NCI-H2029 (cell line): ENCODE data around the gene RECQL5.

Experiments
- DNase-seq: peaks from one replicate; lab custom pipeline; 2025; lab: John Stamatoyannopoulos, UW

RECQL5 gene

GRCh38 chr17:75688209-75688825 lies 21.4 kb upstream of the RECQL5 start:
- no peak for DNase-seq

DNA sequence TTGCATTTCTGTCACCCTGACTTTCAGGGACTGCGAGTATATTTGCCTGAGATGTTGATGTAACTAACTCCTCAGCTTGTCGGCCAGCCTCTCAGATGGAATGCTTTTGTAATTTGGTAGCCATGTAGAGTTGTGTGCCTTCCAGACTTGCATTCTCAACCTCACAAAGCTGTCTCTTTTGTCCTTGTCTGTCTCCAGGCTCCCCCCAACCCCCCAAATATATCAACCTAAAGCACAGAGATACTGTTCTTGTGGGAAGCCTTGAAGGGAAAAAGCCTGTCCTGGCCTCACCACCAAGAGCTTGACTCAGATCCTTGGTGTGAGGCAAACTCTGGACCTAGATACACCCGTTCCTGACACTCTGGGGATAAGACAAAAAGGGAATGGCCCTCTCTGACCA lies 18.5 kb upstream of the RECQL5 start:
- no peak for DNase-seq

DNA sequence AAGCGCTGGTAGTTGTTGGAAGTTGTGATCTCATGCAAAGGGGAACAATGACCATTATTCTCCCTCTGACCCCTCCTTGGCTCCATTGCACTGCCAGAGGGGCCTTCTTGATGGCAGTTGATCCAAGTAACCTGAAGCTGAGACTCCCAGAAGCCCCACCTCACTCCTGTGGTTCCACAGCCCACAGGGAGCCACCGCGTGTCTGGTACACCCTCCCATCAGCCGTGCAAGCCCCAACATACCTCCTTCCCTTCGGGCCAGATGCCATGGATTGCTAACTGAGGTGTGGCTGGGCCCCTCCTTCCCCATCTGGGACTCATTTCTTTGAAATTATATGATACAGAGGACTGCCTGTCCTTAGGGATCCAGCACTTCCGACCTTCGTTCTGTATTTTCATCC lies 18.0 kb upstream of the RECQL5 start:
- DNase-seq, result no peak

- DNase-seq, result no peak
These were observed 17.3 kb upstream of the RECQL5 start for GRCh38 chr17:75684249-75684648.

- no peak for DNase-seq
These were observed 16.6 kb upstream of the RECQL5 start for GRCh38 chr17:75683583-75683982.

GRCh38 chr17:75681289-75681688 lies 14.3 kb upstream of the RECQL5 start:
- no peak for DNase-seq

DNA sequence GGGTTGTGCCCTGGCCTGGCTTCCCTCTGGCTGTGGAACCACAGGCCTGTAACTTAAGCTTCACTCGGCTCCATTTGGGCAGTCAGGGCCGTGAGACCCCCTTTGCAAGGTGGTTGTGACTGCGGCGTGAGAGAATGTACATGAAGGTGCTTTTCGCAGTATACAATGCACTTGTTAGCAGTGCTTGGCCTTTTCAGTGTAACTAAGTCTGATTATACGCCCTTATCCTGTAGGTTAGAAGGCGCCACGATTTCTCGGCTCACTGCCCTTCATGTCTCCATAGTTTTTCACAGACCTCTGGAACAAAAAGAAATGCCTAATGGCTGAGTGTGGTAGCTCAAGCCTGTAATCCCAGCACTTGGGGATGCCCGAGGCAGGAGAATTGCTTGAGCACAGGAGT lies 13.5 kb upstream of the RECQL5 start:
- no peak for DNase-seq

- peak; percentile 33 for DNase-seq
These were observed 12.8 kb upstream of the RECQL5 start for GRCh38 chr17:75679706-75680211.

- DNase-seq, result no peak
These were observed 9.5 kb upstream of the RECQL5 start for GRCh38 chr17:75676461-75676860.

- no peak for DNase-seq
These were observed 6.5 kb upstream of the RECQL5 start for GRCh38 chr17:75673487-75673886.

GRCh38 chr17:75672011-75672410 lies 5.1 kb upstream of the RECQL5 start:
- no peak for DNase-seq

DNA sequence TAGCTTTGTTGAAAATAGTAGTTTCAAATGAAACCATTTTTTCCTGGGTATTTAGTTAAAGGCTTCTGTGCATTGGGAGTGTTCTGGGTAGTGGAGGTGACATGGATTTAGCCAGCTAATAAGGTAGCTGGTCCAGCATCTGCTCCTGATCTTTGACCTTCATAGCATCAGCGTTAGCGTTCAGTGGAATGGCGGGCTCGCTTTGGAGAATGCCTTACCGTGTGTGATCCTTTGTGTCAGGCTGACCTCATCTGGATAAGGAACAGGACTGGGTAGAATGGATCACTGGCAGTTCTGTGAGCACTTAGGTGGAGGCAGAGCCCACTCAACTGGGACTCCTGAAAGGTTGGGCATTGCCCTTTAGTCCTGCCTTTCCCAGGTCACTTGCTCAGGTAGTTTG lies 3.9 kb upstream of the RECQL5 start:
- no peak for DNase-seq

- no peak for DNase-seq
These were observed 1.5 kb upstream of the RECQL5 start for GRCh38 chr17:75668489-75668888.

- DNase-seq, result no peak
These were observed 871 bp upstream of the RECQL5 start for GRCh38 chr17:75667825-75668224.

GRCh38 chr17:75665981-75666380 lies 973 bp downstream of the RECQL5 start:
- no peak for DNase-seq

DNA sequence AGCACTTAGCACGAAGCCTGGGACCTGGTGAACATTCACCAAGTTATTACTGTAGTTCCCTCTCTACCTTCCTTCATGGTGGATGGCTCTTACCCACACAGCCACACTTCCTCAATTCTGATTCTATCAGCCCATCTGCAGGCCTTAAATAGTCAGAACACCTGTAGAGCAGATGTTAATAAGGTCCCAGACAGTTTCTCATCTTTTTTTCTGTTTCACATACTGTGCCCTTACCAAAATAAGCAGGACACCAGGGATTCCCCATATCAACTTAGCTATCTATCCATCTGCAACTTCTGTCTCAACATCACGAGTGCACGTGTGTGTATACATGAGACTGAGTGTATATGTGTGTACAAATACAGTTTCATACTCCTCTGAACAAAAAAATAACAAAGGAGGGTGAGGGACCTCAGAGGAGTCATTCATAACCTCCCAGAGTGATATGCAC lies 2.8 kb downstream of the RECQL5 start:
- no peak for DNase-seq

DNA sequence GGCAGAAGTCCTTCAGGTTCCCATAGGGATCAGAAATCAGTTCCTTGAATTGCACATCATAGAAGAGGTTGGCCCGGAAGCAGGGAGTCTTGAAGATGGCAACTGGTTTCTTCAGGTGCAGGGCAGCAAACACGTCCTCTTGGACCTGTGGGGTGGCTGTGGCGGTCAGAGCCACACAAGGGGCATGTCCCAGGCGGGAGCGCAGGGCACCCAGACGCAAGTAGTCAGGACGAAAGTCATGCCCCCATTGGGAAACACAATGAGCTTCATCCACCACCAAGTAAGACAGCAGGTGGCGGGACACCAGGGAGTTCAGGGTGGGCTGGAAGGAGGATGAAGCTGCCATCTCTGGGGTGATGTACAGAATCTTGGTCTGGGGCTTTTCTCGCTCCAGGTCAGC lies 4.4 kb downstream of the RECQL5 start:
- DNase-seq, result no peak

DNA sequence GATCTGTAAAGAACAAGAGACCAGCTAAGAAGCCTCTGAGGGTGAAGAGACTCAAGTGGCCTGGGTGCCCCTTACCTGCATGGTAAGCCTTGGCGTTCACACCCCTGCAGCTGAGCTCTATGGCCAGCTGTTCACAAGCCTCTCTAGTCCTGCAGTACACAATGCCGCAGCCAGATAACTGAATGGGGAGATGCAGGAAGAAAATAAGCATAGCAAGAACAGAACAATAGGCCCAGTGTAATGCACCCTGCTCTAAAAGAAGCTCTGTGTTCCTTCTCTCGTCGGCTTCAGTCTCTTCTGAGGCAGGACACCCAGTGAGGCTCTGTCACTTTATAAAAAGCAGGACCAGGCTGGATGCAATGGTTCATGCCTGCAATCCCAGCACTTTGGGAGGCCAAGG lies 5.4 kb downstream of the RECQL5 start:
- DNase-seq, result no peak

GRCh38 chr17:75658237-75658636 lies 8.7 kb downstream of the RECQL5 start:
- DNase-seq, result no peak

- DNase-seq, result no peak
These were observed 12.8 kb downstream of the RECQL5 start for GRCh38 chr17:75654176-75654575.

GRCh38 chr17:75652934-75653549 lies 13.9 kb downstream of the RECQL5 start:
- no peak for DNase-seq

DNA sequence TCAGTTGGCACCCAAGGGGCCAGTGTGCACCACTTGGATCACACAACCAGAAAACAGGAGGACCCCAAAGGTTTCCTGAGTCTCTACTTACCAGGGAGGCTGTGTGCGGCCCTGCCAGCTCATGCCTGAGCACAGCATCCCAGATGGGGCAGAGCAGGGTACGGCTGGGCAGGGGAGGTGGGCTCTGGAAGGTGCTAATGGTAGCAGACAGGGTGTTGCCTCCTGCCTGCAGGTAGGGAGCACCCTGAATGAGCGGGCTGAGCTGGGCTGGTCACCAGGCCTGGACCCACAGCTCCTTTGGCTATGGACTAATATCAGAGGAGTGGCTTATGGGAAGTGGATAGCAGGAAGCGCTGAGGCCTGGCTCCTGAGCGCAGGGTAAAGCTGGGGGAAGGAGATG lies 14.6 kb downstream of the RECQL5 start:
- DNase-seq, result no peak

DNA sequence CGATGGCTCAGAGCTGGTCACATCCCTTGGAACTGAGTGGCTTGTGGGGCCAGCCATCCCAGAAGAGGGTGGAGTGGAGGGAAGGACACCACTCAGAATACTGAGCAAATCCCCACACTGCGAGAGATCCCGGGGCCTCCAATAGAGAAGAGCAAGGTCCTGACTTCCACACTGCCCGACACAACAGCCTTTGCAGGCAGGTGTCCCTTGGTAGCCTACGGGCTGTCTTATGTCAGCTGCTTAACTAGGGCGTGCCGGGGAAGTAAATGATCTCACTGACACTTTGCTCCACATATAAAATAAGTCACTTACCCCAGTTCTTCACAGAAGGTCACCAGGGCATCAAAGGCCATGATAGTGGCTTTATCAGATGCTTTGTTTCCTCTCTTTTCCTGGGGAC lies 16.1 kb downstream of the RECQL5 start:
- no peak for DNase-seq

DNA sequence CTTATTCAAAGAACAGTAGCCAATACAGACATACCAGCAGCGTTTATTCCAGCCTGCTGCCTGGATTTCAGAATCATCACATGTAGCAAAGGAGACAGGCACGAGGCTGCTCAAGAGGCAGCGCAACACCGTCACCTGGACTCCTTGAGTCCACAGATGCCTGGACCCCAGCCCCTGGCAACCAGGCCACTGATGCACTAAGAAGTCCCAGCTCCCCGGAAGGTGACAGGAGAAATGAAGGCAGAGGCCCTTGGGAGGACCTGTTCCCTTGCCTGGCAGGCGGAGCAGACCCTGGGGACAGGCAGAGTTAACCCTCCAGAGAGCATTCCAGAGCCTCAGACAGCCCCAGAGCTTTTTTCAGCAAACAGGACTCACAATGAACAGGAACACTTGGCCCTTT lies 17.3 kb downstream of the RECQL5 start:
- no peak for DNase-seq
